T-helper 2 cell treated with Interferon-gamma antibody and Interleukin-4, amounts not matched to agents 5 μg/mL and 100 μg/mL, for 36 hours (primary cell): Measurements from ENCODE around the gene SDCCAG8.
"Not testable (repeated sequence)": the region's sequence is repeated elsewhere in the genome, so short reads cannot be mapped to it uniquely, and the experiment has no call there.

Experiments
- DNase-seq: peaks from one replicate; pipeline ENCODE4 v3.0.0; 2021; ENCODE audit warnings: low spot score
- H3K27ac Mint-ChIP-seq: one replicate; pipeline ENCODE4 v1.8.0; 2021; ENCODE audit warnings: mild to moderate bottlenecking, mixed read lengths
- H3K27me3 Mint-ChIP-seq: one replicate; pipeline ENCODE4 v1.8.0; 2021; ENCODE audit warnings: low read depth, mixed read lengths
- H3K36me3 Mint-ChIP-seq: one replicate; pipeline ENCODE4 v1.8.0; 2021; ENCODE audit warnings: low read depth, mixed read lengths
- H3K4me1 Mint-ChIP-seq: one replicate; pipeline ENCODE4 v1.8.0; 2021; ENCODE audit warnings: low read depth, mixed read lengths
- H3K4me3 Mint-ChIP-seq: one replicate; pipeline ENCODE4 v1.8.0; 2022; ENCODE audit warnings: mild to moderate bottlenecking, moderate library complexity, mixed read lengths
- H3K9me3 Mint-ChIP-seq: one replicate; pipeline ENCODE4 v1.8.0; 2021; ENCODE audit warnings: mixed read lengths

SDCCAG8 gene

GRCh38 chr1:243255791-243256512 lies at the start of gene SDCCAG8:
Gene SDCCAG8, plus strand, starts transcription at chr1:243256041. Its CDS starts 133 bp downstream, at chr1:243256174.
- Mint-ChIP-seq H3K36me3 (peaks cover 8% of the 10 kb centered on the region), H3K9me3 (no peaks in the 10 kb centered on the region), H3K4me1 (peaks cover 32% of the 10 kb centered on the region), H3K27me3 (no peaks in the 10 kb centered on the region), H3K4me3 (peak within 1 kb of the TSS; percentile 99), H3K27ac (peak within 1 kb of the TSS; percentile 100)
- DNase-seq = peak; percentile 96

GRCh38 chr1:243211984-243212383 lies 43.9 kb upstream of the SDCCAG8 start:
- H3K4me1 Mint-ChIP-seq, H3K27me3 Mint-ChIP-seq, DNase-seq, H3K36me3 Mint-ChIP-seq, H3K4me3 Mint-ChIP-seq, H3K9me3 Mint-ChIP-seq, H3K27ac Mint-ChIP-seq: not testable (repeated sequence)

- Mint-ChIP-seq H3K36me3 (peaks cover 14% of the 10 kb centered on the region), H3K4me3 (no peak overlapping the region), H3K9me3 (no peaks in the 10 kb centered on the region), H3K27me3 (no peaks in the 10 kb centered on the region), H3K27ac (no peak overlapping the region), H3K4me1 (peaks cover 3% of the 10 kb centered on the region)
- no peak for DNase-seq
These were observed 42.6 kb upstream of the SDCCAG8 start for GRCh38 chr1:243213045-243213787.

GRCh38 chr1:243215276-243215875 lies 40.5 kb upstream of the SDCCAG8 start:
- not testable (repeated sequence) for H3K27me3 Mint-ChIP-seq, H3K4me1 Mint-ChIP-seq, H3K27ac Mint-ChIP-seq, H3K4me3 Mint-ChIP-seq, DNase-seq, H3K9me3 Mint-ChIP-seq
- H3K36me3 Mint-ChIP-seq = peaks cover 21% of the 10 kb centered on the region

GRCh38 chr1:243216741-243217140 lies 39.1 kb upstream of the SDCCAG8 start:
- no peak for DNase-seq

GRCh38 chr1:243217349-243217748 lies 38.5 kb upstream of the SDCCAG8 start:
- H3K4me1 Mint-ChIP-seq = peaks cover 3% of the 10 kb centered on the region
- DNase-seq = no peak
- H3K27ac Mint-ChIP-seq = no peak overlapping the region
- H3K4me3 Mint-ChIP-seq = no peak overlapping the region
- peaks cover 30% of the 10 kb centered on the region for H3K36me3 Mint-ChIP-seq
- no peaks in the 10 kb centered on the region for H3K9me3 Mint-ChIP-seq
- H3K27me3 Mint-ChIP-seq = no peaks in the 10 kb centered on the region

More at GRCh38 chr1:243216741-243217140, 39.1 kb upstream of the SDCCAG8 start:
- peaks cover 3% of the 10 kb centered on the region for H3K4me1 Mint-ChIP-seq
- H3K27me3 Mint-ChIP-seq = no peaks in the 10 kb centered on the region
- H3K4me3 Mint-ChIP-seq = no peak overlapping the region
- no peaks in the 10 kb centered on the region for H3K9me3 Mint-ChIP-seq
- H3K27ac Mint-ChIP-seq = no peak overlapping the region
- H3K36me3 Mint-ChIP-seq = peaks cover 29% of the 10 kb centered on the region

GRCh38 chr1:243218059-243218458 lies 37.8 kb upstream of the SDCCAG8 start:
- Mint-ChIP-seq H3K36me3 (peaks cover 35% of the 10 kb centered on the region), H3K9me3 (no peaks in the 10 kb centered on the region), H3K4me1 (peaks cover 2% of the 10 kb centered on the region), H3K27ac (no peak overlapping the region), H3K27me3 (no peaks in the 10 kb centered on the region), H3K4me3 (no peak overlapping the region)
- DNase-seq = no peak

GRCh38 chr1:243227622-243228021 lies 28.2 kb upstream of the SDCCAG8 start:
- Mint-ChIP-seq H3K36me3 (peaks cover 51% of the 10 kb centered on the region), H3K27me3 (no peaks in the 10 kb centered on the region), H3K27ac (no peak overlapping the region), H3K9me3 (peaks cover 42% of the 10 kb centered on the region), H3K4me1 (peaks cover 5% of the 10 kb centered on the region), H3K4me3 (no peak overlapping the region)
- DNase-seq = no peak

- H3K27ac Mint-ChIP-seq = no peak overlapping the region
- no peaks in the 10 kb centered on the region for H3K27me3 Mint-ChIP-seq
- no peak overlapping the region for H3K4me3 Mint-ChIP-seq
- no peak for DNase-seq
- H3K9me3 Mint-ChIP-seq = peaks cover 48% of the 10 kb centered on the region
- peaks cover 49% of the 10 kb centered on the region for H3K36me3 Mint-ChIP-seq
- H3K4me1 Mint-ChIP-seq = peaks cover 5% of the 10 kb centered on the region
These were observed 26.3 kb upstream of the SDCCAG8 start for GRCh38 chr1:243229526-243229925.

GRCh38 chr1:243230914-243231313 lies 24.9 kb upstream of the SDCCAG8 start:
- peaks cover 5% of the 10 kb centered on the region for H3K4me1 Mint-ChIP-seq
- no peak overlapping the region for H3K4me3 Mint-ChIP-seq
- peaks cover 54% of the 10 kb centered on the region for H3K9me3 Mint-ChIP-seq
- no peak for DNase-seq
- H3K27ac Mint-ChIP-seq = no peak overlapping the region
- H3K27me3 Mint-ChIP-seq = no peaks in the 10 kb centered on the region
- H3K36me3 Mint-ChIP-seq = peaks cover 53% of the 10 kb centered on the region

GRCh38 chr1:243233908-243234307 lies 21.9 kb upstream of the SDCCAG8 start:
- no peak for DNase-seq
- H3K4me1 Mint-ChIP-seq = peaks cover 5% of the 10 kb centered on the region
- H3K36me3 Mint-ChIP-seq = peaks cover 52% of the 10 kb centered on the region
- H3K27ac Mint-ChIP-seq = no peak overlapping the region
- no peaks in the 10 kb centered on the region for H3K27me3 Mint-ChIP-seq
- peaks cover 47% of the 10 kb centered on the region for H3K9me3 Mint-ChIP-seq
- H3K4me3 Mint-ChIP-seq = no peak overlapping the region

GRCh38 chr1:243234978-243235647 lies 20.7 kb upstream of the SDCCAG8 start:
- peaks cover 45% of the 10 kb centered on the region for H3K9me3 Mint-ChIP-seq
- peaks cover 47% of the 10 kb centered on the region for H3K36me3 Mint-ChIP-seq
- no peak overlapping the region for H3K4me3 Mint-ChIP-seq
- no peak for DNase-seq
- no peak overlapping the region for H3K27ac Mint-ChIP-seq
- no peaks in the 10 kb centered on the region for H3K4me1 Mint-ChIP-seq
- H3K27me3 Mint-ChIP-seq = no peaks in the 10 kb centered on the region

GRCh38 chr1:243236604-243237252 lies 19.1 kb upstream of the SDCCAG8 start:
- no peak overlapping the region for H3K27ac Mint-ChIP-seq
- DNase-seq = no peak
- H3K36me3 Mint-ChIP-seq = peaks cover 41% of the 10 kb centered on the region
- no peak overlapping the region for H3K4me3 Mint-ChIP-seq
- H3K27me3 Mint-ChIP-seq = no peaks in the 10 kb centered on the region
- no peaks in the 10 kb centered on the region for H3K4me1 Mint-ChIP-seq
- H3K9me3 Mint-ChIP-seq = peaks cover 35% of the 10 kb centered on the region
